ENCODE measurements around the gene NUDCD2. TPM values are rescaled to one million over a fixed set of nuclear protein-coding genes. Genes with fewer than 3 reads are reported as not detected.

The NUDCD2 gene
- total RNA-seq, 1 experiment from 2014 or later = 56.8 TPM

GRCh38 chr5:163402007-163402406 is 57.9 kb downstream of the NUDCD2 start:
- POLR2A ChIA-PET = no interaction called here
- Histone ChIP-seq H2AFZ (ENCODE audit: low read depth, low read length, poor library complexity, severe bottlenecking) (no peak overlapping the region), H3K9ac (ENCODE audit: low read length) (no peak overlapping the region), H3K27ac (ENCODE audit: low read depth, low read length) (no peak overlapping the region), H3K9me3 (ENCODE audit: control insufficient read depth in 1 of 2, insufficient read depth in 1 of 2, low read depth in 1 of 2, low read length in 2 of 2) (no peaks in the 10 kb centered on the region), H3K4me2 (ENCODE audit: low read length) (no peak overlapping the region), H3K9me2 (ENCODE audit: insufficient read depth) (no peaks in the 10 kb centered on the region), H3K36me3 (ENCODE audit: control insufficient read depth in 1 of 2, insufficient read depth in 2 of 2, low read length in 2 of 2) (no peaks in the 10 kb centered on the region), H3K79me2 (ENCODE audit: insufficient read depth, low read length) (no peaks in the 10 kb centered on the region), H4K20me1 (ENCODE audit: insufficient read depth) (no peaks in the 10 kb centered on the region), H3K4me1 (ENCODE audit: control insufficient read depth in 1 of 2, insufficient read depth in 2 of 2, low read length in 2 of 2) (peaks cover 0 to 5% of the 10 kb centered on the region in 2 experiments; a peak in 2 of 4 replicates), H3K4me3 (replicated peaks in 1 of 2; ENCODE audit: low read depth in 1 of 2, low read length in 2 of 2) (no peak overlapping the region), H3K27me3 (ENCODE audit: insufficient read depth, low read length) (no peaks in the 10 kb centered on the region)
- no peak for TF ChIP-seq YY1 (IDR thresholded peaks at IDR 0.05; ENCODE audit: extremely low read depth, insufficient replicate concordance, low read depth, low read length)
- TF ChIP-seq ZNF274 (IDR thresholded peaks at IDR 0.05; ENCODE audit: low read depth, low read length) = no peak
- no peak for TF ChIP-seq SRF (IDR thresholded peaks at IDR 0.05; ENCODE audit: low read depth)
- TF ChIP-seq ELF1 (IDR thresholded peaks at IDR 0.05; ENCODE audit: borderline replicate concordance, low read depth) = no peak
- no peak for TF ChIP-seq SP1 (IDR thresholded peaks at IDR 0.05; ENCODE audit: low read depth)
- no peak for TF ChIP-seq POLR2AphosphoS5 (IDR thresholded peaks at IDR 0.05; ENCODE audit: low read depth, low read length)
- no peak for TF ChIP-seq TCF7L2 (IDR thresholded peaks at IDR 0.05; ENCODE audit: borderline replicate concordance, extremely low read depth, insufficient read depth, insufficient read length)
- TF ChIP-seq, protein P1, sequence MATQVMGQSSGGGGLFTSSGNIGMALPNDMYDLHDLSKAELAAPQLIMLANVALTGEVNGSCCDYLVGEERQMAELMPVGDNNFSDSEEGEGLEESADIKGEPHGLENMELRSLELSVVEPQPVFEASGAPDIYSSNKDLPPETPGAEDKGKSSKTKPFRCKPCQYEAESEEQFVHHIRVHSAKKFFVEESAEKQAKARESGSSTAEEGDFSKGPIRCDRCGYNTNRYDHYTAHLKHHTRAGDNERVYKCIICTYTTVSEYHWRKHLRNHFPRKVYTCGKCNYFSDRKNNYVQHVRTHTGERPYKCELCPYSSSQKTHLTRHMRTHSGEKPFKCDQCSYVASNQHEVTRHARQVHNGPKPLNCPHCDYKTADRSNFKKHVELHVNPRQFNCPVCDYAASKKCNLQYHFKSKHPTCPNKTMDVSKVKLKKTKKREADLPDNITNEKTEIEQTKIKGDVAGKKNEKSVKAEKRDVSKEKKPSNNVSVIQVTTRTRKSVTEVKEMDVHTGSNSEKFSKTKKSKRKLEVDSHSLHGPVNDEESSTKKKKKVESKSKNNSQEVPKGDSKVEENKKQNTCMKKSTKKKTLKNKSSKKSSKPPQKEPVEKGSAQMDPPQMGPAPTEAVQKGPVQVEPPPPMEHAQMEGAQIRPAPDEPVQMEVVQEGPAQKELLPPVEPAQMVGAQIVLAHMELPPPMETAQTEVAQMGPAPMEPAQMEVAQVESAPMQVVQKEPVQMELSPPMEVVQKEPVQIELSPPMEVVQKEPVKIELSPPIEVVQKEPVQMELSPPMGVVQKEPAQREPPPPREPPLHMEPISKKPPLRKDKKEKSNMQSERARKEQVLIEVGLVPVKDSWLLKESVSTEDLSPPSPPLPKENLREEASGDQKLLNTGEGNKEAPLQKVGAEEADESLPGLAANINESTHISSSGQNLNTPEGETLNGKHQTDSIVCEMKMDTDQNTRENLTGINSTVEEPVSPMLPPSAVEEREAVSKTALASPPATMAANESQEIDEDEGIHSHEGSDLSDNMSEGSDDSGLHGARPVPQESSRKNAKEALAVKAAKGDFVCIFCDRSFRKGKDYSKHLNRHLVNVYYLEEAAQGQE (IDR thresholded peaks at IDR 0.05; ENCODE audit: low read depth) = no peak
- no peak for TF ChIP-seq EZH2 (IDR thresholded peaks at IDR 0.05)
- TF ChIP-seq SIN3A (IDR thresholded peaks at IDR 0.05; ENCODE audit: low read depth) = no peak
- no peak for TF ChIP-seq EZH2phosphoT487 (IDR thresholded peaks at IDR 0.05; ENCODE audit: borderline replicate concordance)
- no peak for TF ChIP-seq ZFX (IDR thresholded peaks at IDR 0.05)
- TF ChIP-seq, protein P2, sequence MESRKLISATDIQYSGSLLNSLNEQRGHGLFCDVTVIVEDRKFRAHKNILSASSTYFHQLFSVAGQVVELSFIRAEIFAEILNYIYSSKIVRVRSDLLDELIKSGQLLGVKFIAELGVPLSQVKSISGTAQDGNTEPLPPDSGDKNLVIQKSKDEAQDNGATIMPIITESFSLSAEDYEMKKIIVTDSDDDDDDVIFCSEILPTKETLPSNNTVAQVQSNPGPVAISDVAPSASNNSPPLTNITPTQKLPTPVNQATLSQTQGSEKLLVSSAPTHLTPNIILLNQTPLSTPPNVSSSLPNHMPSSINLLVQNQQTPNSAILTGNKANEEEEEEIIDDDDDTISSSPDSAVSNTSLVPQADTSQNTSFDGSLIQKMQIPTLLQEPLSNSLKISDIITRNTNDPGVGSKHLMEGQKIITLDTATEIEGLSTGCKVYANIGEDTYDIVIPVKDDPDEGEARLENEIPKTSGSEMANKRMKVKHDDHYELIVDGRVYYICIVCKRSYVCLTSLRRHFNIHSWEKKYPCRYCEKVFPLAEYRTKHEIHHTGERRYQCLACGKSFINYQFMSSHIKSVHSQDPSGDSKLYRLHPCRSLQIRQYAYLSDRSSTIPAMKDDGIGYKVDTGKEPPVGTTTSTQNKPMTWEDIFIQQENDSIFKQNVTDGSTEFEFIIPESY (IDR thresholded peaks at IDR 0.05; ENCODE audit: extremely low read depth, insufficient replicate concordance, low read length) = no peak
- no peak for TF ChIP-seq CTCF (IDR thresholded peaks at IDR 0.05 in 2 of 3, conservative IDR thresholded peaks at IDR 0.05 in 1 of 3; ENCODE audit: borderline replicate concordance in 1 of 3, insufficient read depth in 1 of 3, low read depth in 2 of 3, low read length in 2 of 3)
- RAD21 ChIA-PET (ENCODE audit: low non-redundant PET in 1 of 2, low total read pairs in 2 of 2, uncharacterized antibody in 2 of 2, unreplicated experiment in 2 of 2) = no interaction called here
- CTCF ChIA-PET = no interaction called here
- DNase-seq (ENCODE audit: low read depth, low spot score) (no peak), ATAC-seq (no peak)
- BruUV-seq (replicated peaks) = no TSS peak
- intact Hi-C loops (cut with micrococcal nuclease) = loop anchor here (10.0 kb wide), 2 partner anchors 297 to 1857 kb away; partner anchors contain the start of gene GABRB2

All from HCT116 (cell line).